Endothelial cell of hepatic sinusoid (primary cell): ENCODE data around the gene RNASEH1.

Experiments used
- in situ Hi-C: cut with HindIII; loops from 2 replicates; pipeline ENCODE4 v1.10.0; 2017; ENCODE audit warnings: low sequenced_read_pairs

The RNASEH1 gene, protein sequence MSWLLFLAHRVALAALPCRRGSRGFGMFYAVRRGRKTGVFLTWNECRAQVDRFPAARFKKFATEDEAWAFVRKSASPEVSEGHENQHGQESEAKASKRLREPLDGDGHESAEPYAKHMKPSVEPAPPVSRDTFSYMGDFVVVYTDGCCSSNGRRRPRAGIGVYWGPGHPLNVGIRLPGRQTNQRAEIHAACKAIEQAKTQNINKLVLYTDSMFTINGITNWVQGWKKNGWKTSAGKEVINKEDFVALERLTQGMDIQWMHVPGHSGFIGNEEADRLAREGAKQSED

DNA sequence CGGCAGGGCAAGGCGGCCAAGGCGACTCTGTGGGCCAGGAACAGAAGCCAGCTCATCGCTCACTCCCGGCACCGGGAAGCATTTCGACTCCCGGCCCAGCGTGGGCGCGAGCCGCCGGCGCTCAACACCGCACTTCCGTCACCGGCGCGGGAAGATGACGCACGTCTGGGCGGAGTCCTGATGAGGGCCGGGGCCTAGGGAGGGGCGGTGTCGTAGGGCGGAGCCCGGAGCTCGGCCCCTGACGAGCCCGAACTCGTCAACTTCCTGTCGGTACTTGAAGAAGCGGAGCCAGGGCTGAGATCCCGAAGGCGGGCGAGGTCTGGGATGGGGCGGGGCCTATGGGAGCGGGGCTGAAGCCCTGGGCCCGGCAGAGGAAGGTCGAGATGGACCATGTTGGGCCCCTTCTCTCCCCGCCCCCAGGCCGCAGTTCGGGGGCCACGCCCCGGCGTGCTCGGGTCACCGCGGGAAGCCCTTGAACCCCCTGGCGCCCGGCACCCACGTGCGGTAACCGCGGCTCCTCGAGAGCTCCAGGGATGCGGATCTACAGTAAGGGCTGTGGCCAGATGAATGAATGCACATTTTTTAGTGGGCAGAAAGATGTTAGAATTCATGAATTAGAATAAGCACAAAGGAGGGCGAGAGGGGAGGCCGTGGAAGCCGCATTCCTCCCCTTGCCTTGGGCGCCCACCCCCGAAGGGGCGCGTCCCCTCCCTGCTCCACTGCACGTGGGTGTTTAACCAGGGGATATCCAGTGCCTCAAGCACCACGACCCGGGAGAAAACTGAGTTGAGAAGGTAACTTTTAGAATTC lies at the start of gene RNASEH1:
TSS of gene RNASEH1 (minus strand) at position 129 of the 810 bp plus-strand sequence. CDS start at position 56, 73 bp downstream.
- in situ Hi-C loops: no loop called here

DNA sequence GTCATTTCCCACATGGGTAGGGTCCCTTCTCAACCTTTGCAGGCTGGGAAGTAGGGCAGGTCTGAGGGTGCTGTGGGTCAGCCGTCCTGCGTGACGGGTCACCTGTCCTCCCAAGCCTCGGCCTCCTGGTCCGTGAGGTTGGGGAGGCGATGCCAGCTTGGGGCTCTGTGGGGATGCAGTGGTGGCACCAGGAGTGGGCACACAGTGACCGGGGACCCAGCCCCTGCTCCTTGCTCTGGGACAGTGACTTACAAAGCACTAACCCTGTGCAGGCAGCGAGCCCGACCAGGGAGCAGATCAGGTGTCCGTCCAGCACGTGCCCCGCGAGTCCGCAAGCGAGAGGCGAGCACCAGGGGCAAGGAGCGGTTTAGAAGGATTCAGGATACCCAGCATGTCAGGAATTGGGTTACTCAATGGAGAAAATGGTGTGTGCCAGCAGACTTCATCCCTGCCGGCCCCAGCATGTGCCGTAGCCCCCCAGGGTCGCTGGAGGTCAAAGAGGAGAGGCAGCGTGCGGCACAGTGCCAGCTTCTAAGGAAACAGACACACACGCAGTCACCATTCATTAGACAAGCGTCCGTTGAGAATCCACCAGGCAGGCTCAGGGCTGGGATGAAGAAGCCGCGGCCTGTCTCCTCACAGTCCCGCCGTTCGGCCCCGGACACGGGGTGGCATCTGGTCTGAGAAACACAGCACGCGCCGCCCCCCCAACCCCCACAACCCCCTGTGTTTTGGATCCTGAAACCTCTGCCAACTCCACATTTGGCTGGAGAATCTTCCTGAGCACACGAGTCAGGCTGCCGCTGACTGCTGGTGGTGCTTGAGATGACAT lies 48.5 kb upstream of the RNASEH1 start:
- in situ Hi-C loops: no loop called here

DNA sequence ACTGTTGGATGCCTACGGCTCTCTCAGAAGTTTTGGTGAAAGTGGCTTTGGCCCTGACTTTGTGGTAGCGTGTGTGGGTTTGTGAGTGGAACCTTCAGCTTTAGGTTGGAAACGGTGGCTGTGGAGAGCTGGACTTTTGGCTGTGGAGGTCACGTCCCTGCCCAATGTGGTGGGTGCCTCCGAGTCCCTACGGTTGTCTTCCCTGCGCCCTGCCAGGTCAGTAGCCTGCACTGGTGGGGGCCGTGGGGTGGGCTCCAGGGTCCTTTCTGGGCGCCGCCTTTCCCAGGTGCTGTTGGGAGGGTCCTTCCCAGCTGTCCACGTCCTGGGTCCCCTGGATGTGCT lies 47.9 kb upstream of the RNASEH1 start:
- in situ Hi-C loops: no loop called here

DNA sequence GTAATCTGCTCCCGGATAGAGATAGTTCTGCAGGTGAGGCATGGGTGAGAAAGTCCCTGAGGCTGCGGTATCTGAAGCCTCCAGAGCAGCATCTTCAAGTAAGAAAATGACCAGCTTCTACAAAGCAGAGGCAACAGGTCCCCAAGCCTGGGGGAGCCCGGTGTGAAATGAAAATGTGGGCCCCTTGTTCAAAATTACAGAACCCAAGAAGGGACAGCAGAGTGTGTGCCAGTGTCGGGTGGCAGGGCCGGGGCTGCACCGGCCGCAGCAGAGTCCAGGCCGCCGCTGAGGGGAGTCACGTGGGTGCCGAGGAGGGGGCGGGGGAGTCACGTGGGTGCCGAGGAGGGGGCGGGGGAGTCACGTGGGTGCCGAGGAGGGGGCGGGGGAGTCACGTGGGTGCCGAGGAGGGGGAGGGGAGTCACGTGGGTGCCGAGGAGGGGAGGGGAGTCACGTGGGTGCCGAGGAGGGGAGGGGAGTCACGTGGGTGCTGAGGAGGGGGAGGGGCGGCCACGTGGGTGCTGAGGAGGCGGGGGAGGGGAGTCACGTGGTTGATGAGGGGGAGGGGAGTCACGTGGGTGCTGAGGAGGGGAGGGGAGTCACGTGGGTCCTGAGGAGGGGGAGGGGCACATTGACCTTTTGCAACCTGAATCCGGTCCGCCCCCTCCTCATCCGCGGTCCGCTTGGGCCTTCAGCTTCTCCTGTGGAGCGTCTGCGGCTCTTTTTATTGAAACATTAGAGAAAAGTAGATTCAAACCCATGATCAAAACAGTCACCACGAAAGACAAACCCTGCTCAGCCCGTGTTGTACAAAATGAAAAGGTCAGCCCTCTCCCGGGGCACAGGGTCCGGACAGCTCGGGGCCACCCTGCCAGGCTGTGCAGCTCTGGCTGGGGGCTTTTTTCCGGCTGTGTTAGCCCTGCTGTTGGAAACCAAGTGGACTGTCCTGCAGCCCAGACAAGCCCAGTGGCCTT lies 47.1 kb upstream of the RNASEH1 start:
- in situ Hi-C loops: no loop called here

DNA sequence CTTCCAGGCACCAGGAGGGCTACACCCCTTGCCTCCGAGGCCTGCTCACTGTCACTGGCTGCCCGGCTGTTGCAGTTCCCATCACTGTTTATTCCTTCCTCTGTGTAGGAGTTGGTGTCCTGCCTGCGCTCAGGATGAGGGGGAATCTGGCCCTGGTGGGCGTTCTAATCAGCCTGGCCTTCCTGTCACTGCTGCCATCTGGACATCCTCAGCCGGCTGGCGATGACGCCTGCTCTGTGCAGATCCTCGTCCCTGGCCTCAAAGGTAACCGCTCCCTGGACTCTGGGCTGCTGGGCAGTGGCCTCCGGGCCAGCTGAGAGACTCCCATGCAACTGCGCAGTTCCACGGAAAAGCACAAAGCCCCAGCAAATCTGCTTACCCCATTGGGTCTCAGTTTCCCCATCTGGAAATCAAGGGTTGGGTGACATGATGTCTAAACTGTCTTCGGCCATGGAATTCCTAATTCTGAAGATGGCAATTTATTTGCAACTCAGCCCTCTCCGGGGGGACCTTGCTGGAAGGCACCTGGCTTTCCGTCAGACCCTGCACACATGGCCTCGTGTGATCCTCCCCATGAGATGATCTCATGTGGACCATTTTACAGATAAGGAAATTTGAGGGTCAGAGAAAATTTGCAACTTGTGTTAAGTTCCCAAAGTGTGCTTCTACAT lies 46.2 kb upstream of the RNASEH1 start:
- in situ Hi-C loops: no loop called here

DNA sequence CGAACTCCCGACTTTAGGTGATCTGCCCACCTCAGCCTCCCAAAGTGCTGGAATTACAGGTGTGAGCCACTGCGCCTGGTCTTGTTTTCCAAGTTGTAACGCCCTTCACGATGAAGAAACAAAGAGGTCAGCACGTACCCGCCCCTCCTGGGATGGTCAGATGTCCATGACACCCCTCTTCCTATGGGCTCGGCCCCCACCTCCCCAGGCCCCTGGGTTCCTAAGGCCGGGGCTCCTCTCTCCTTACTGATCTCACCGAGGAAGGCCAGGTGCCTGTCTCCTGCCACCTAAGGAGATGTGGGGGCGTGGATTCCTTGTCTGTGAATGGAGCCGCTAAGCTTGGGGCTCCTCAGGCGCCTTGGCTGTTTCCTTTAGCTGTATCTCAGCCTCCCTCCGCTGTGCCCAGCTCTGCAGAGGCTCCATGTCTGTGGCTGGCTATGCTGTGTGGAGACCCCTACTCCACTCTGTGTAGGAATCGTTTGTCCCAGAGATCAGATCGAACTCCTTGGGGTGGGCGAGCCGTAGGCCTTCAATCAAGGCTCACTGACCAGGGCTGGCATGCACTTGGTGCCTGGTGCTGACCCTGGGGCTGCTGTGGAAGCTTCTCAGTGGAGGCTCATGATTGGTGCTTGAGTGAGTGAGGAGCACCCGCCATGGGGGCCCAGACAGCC lies 45.5 kb upstream of the RNASEH1 start:
- in situ Hi-C loops: no loop called here

DNA sequence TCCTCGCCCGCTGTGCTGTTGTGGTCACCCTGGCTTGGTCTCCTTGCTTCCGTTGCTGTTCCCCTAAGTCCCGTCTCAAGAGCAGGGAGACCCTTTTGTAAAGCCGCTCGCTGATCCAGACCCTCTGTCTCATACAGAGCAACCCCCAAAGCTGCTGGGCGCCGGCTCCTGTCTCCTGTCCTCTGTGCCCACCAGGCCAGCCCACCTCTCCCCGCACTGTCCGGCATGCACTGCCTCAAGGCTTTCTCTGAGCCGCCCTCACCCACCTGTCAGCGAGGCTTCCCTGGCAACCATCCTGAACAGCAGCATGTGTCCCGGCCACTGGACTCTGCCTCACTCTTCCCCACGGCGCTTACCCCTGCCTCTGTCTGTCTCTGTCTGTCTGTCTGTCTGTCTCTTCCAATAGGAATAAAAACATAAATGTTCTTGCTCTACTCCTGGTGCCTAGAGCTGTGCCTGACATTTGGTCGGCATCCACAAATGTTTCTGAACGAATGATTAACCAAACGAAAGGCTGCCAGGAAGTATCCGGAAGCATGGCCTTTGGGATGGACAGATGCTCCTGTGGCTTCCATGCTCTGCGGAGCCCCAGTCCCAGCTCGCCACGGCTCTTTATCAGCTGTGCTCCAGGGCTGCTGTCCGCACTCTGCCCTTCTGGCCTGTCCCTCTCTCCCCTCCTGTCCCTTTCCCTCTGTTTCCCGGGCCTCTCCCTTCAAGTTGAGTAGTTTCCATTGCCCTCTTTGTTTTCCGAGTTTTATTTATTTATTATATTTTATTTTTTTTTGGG lies 44.6 kb upstream of the RNASEH1 start:
- in situ Hi-C loops: no loop called here

DNA sequence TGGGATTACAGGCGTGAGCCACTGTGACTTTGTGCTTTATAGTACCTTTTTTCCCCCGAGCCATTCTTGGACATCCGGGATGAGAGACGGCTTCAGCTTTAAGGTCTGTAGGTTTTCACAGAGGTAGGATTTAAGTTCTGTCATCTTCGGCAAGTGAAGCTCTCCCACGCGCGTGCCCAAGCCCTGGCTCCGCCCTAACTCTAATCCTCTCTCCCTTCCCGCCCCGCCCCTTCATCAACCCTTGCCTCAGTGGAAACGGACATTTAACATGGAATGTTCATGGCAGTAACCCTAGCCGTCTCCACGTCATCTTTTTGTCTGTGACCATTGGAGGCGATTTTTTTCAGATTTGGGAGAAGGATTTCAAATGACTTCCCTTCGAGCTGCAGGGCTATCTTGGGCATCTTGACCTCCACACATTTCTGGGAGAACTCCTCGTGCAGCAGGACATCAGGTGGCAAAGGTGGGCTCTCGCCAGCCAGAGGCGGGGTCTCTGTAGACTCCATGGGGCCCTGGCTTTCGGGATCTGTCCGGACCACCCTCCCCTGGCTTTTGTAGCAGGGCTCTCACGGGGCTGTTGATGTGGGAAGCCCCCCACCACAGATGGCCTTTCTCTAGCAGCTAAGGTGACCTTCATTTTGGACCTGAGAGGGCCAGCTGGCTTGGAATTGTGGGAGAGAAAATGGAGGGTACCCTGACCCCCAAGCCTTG lies 43.6 kb upstream of the RNASEH1 start:
- in situ Hi-C loops: no loop called here

DNA sequence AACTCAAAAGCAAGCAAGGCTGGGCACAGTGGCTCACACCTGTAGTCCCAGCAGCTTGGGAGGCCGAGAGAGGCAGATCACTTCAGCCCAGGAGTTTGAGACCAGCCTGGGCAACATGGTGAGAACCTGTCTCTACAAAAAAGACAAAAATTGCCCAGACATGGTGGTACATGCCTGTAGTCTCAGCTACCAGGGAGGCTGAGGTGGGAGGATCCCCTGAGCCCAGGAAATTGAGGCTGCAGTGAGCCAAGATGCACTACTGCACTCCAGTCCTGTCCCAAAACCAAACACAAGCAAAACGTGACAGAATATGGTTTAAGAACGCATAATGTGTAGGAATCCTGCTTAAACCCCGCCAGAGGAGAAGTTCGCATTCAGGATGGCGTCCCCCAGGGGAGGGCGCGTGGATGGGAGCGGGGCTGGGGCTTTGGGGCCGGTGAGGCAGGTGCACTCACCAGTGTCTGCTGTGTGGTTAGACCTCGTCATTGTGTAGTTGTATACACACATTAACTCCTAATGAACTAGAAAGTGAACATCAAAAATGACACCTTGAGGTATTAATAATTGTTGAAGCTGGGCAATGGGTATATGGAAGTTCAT lies 42.2 kb upstream of the RNASEH1 start:
- in situ Hi-C loops: no loop called here

DNA sequence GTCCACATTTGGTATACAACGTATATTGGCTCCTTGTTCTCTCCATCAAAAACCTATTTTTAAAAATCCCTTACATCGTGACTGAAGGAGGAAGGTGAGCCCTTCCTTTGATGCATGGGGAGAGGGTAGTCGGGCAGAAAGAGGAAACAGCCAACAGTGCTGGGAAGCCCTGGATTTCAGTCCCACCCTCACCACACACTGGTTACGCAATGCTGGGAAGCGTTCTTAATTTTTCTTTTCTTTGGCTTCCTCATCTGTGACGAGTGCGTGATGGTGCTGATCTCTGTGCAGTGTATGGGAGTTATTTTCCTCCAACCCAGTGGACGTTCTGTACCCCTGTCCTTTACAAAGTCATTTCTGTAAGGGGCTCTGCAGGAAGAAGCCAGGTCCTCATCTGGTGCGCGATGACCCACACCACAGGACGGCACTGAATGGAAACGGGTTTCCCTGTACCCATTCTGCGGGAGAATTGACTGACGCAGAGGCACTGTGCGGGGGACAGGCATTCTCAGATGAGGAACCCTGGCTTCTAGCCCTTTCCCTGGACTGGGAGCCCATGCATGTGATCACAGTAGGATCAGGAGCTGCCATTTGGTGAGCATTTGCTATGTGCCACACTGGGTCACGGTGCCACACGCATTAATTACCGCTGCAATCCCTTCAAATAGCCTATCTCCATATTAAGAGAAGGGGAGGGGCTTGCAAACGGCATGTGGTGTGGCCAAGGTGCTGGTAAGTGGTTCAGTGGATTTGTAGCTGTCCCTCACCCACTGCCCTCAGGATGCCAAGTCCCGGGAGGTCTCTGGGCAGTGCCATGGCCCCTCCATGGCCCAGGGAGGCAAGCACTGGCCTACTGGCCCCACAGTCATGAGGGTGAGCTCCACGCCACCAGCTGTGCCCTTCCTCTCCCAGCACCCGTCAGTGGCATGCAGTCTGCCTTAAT lies 41.0 kb upstream of the RNASEH1 start:
- in situ Hi-C loops: no loop called here

DNA sequence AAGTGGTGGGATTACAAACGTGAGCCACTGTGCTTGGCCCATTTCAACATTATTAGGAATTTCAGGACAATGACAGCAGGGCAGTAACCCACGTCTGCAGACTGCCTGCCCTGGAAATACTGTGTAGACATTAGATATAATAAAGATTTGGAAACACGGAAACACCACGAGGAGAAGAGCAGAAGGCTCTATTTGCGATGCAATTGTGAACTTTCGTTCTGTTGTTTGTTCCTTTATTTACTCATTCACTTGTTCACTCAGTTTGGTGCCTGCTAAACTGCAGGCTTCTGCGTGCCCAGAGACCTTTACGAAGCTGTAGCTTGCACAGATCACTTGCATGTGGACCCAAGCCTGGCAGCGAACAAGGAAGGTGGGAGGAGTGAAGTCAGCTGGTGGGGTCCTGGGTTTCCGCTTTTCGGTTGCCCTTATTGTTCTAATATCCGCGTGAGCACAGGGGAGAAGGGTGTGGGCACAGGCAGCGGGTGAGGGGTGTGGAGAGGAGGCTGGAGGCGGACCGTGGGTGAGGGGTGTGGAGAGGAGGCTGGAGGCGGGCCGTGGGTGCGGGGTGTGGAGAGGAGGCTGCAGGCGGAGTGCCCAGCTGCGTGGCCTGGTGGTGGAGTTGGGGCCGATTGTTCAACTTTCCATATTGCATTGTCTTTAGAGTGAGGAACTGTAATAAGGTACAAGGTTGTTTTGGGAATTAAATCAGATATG lies 40.2 kb upstream of the RNASEH1 start:
- in situ Hi-C loops: no loop called here

DNA sequence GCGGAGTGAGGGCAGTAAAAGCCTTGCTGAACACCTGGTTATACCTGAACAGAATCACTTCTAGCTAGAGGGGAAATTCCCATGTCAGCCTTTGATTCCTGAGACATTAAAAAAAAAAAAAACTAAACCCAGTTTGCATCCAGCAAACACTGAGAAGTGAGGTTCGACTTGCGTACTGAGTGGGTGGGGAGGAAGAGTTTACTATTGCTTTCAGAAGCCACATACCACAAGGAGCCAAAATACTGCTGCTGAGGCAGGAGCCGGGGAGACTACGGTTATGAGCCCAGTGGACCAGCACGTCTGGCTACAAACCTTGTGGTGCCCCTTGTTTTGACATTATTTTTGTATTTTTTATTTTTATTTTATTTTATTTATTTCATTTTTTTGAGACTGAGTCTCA lies 39.4 kb upstream of the RNASEH1 start:
- in situ Hi-C loops: no loop called here

DNA sequence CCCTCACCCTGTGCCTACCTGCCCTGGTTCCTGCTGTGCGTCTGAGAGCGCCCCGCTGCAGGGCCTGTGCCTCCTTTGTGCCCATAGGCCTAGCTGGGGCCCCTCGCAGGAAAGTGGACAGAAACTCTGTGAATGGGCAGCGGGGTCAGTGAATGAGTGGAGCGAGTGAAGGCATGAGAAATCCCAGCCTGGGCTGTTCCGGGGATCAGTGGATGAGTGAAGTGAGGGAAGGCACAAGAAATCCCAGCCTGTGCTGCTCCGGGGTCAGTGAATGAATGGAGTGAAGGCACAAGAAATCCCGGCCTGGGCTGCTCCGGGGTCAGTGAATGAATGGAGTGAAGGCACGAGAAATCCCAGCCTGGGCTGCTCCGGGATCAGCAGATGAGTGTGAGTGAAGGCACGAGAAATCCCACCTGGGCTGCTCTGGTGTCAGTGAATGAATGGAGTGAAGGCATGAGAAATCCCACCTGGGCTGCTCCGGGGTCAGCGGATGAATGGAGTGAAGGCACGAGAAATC lies 38.8 kb upstream of the RNASEH1 start:
- in situ Hi-C loops: no loop called here

DNA sequence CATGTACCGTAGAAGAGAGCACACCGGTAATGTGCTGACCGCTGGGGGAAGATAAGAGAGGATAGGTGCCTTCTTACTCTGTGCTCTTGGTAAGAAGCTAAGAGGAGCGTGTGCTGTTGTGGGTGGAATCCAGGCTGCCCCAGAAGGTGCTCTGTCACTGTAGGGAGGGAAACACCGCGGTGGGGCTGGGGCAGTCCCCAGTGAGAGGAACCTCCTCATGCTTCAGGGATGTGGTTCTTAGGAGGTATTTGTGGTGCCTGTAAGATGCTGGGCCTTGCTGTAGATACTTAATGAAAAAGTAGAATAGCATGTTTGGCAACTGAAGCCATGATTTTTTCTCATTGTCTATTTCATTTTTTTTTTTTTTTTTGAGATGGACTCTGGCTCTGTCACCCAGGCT lies 37.9 kb upstream of the RNASEH1 start:
- in situ Hi-C loops: no loop called here

DNA sequence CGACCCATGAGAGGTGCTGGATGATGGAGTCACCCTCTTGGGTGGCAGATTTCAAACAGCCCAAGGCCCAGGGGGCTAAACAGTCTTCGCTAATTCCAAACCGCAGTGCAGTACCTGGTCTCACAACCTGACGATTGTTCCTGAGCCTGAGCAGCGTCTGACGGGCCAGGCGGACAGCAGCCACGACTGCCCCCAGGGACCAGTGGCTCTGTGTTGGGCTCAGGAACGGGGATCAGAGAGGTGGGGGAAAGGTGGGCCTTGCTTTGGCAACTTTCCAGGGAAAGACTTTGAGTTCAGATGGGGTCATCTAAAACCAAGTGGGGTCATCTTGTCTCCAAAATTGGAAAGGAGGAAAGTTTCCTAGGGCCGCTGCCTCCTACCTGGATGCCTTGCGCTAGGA lies 37.3 kb upstream of the RNASEH1 start:
- in situ Hi-C loops: no loop called here
